Measurements from ENCODE around the gene EHMT2.
"Not testable (repeated sequence)": the region's sequence is repeated elsewhere in the genome, so short reads cannot be mapped to it uniquely, and the experiment has no call there.

EHMT2 gene

GRCh38 chr6:31918069-31918720, 20.7 kb upstream of the EHMT2 start:
- Histone ChIP-seq H3K9me3 (ENCODE audit: control insufficient read depth in 5 of 5, low read length in 5 of 5) (no peaks in the 10 kb centered on the region), H3K27ac (ENCODE audit: low read depth, low read length) (no peak overlapping the region), H3K4me3 (ENCODE audit: low read depth in 1 of 5, low read length in 5 of 5) (no peak overlapping the region), H3K9ac (ENCODE audit: low read length in 5 of 5) (no peak overlapping the region), H3K36me3 (ENCODE audit: control insufficient read depth in 5 of 5, insufficient read depth in 5 of 5, low read length in 5 of 5) (no peaks in the 10 kb centered on the region), H3K27me3 (ENCODE audit: control insufficient read depth in 5 of 5, insufficient read depth in 4 of 5, low read length in 5 of 5) (peaks cover 0 to 2% (median 0%) of the 10 kb centered on the region in 5 donors), H3K4me1 (ENCODE audit: control insufficient read depth in 5 of 5, insufficient read depth in 5 of 5, low read length in 5 of 5) (no peaks in the 10 kb centered on the region)

DNA sequence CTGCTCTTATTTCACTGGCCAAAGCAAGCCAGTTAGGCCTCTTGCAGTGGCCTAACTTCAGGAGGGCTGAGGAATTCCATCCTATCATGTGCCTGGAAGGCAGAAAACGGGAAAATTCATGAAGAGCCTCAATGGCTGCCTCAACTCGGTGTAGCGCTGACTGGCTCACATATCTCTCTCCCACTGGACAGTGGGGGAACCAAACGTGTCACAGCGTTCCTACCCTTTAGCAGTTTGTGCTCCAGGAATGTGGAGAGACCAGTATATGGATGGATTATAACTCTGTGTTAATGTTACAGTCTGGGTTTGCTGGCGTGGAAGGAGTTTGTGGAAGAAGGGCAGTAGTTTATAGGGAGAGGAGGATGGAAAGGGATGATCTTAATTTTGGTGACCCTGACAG, 18.3 kb upstream of the EHMT2 start:
- Histone ChIP-seq H3K27me3 (ENCODE audit: control insufficient read depth in 5 of 5, insufficient read depth in 4 of 5, low read length in 5 of 5) (peaks cover 0 to 5% (median 0%) of the 10 kb centered on the region in 5 donors), H3K4me3 (ENCODE audit: low read depth in 1 of 5, low read length in 5 of 5) (no peak overlapping the region), H3K9ac (ENCODE audit: low read length in 5 of 5) (no peak overlapping the region), H3K36me3 (ENCODE audit: control insufficient read depth in 5 of 5, insufficient read depth in 5 of 5, low read length in 5 of 5) (no peaks in the 10 kb centered on the region), H3K27ac (ENCODE audit: low read depth, low read length) (no peak overlapping the region), H3K4me1 (ENCODE audit: control insufficient read depth in 5 of 5, insufficient read depth in 5 of 5, low read length in 5 of 5) (no peaks in the 10 kb centered on the region), H3K9me3 (ENCODE audit: control insufficient read depth in 5 of 5, low read length in 5 of 5) (no peaks in the 10 kb centered on the region)

GRCh38 chr6:31915351-31915750, 17.9 kb upstream of the EHMT2 start:
- H3K9me3 ChIP-seq (ENCODE audit: control insufficient read depth in 5 of 5, low read length in 5 of 5): no peaks in the 10 kb centered on the region
- no peaks in the 10 kb centered on the region for H3K36me3 ChIP-seq (ENCODE audit: control insufficient read depth in 5 of 5, insufficient read depth in 5 of 5, low read length in 5 of 5)
- no peak overlapping the region for H3K9ac ChIP-seq (ENCODE audit: low read length in 5 of 5)
- no peaks in the 10 kb centered on the region for H3K4me1 ChIP-seq (ENCODE audit: control insufficient read depth in 5 of 5, insufficient read depth in 5 of 5, low read length in 5 of 5)
- no peak overlapping the region for H3K27ac ChIP-seq (ENCODE audit: low read depth, low read length)
- H3K4me3 ChIP-seq (ENCODE audit: low read depth in 1 of 5, low read length in 5 of 5): no peak overlapping the region
- peaks cover 0 to 5% (median 0%) of the 10 kb centered on the region in 5 donors for H3K27me3 ChIP-seq (ENCODE audit: control insufficient read depth in 5 of 5, insufficient read depth in 4 of 5, low read length in 5 of 5)

DNA sequence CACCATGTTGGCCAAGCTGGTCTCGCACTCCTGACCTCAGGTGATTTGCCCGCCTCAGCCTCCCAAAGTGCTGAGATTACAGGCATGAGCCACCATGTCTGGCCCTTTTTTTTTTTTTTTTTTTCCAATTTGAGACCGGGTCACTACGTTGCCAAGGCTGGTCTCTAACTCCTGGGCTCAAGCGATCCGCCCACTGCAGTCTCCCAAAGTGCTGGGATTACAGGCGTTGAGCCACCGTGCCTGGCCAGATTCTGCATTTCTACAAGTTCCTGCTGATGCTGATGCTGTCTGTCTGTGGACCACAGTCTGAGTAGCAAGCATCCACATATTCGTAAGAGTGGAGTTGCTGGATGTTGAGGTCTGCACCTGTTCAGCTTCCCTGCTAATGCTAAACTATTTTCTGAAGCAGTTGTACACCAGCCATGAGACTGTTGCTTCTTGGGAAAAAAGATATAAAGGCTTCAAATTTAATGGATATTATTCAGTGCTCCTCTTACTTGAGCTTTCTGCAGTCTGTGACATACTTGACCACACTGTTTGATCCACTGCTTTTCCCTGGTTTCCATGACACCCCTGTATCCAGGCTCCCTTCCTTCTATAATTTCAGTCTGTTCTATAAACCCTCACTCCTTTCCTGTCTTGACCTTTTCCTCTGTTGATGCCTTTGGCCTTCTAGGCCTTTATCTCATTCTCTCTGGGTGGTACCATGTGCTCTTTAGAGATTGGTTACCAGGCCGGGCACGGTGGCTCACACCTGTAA, 14.5 kb upstream of the EHMT2 start:
- Histone ChIP-seq H3K4me1 (ENCODE audit: control insufficient read depth in 5 of 5, insufficient read depth in 5 of 5, low read length in 5 of 5) (peaks cover 0 to 6% (median 5%) of the 10 kb centered on the region in 5 donors), H3K9ac (ENCODE audit: low read length in 5 of 5) (no peak overlapping the region), H3K4me3 (ENCODE audit: low read depth in 1 of 5, low read length in 5 of 5) (no peak overlapping the region), H3K36me3 (ENCODE audit: control insufficient read depth in 5 of 5, insufficient read depth in 5 of 5, low read length in 5 of 5) (no peaks in the 10 kb centered on the region), H3K27me3 (ENCODE audit: control insufficient read depth in 5 of 5, insufficient read depth in 4 of 5, low read length in 5 of 5) (peaks cover 0 to 5% (median 0%) of the 10 kb centered on the region in 5 donors), H3K9me3 (ENCODE audit: control insufficient read depth in 5 of 5, low read length in 5 of 5) (no peaks in the 10 kb centered on the region), H3K27ac (ENCODE audit: low read depth, low read length) (no peak overlapping the region)

GRCh38 chr6:31909298-31909697, 11.8 kb upstream of the EHMT2 start:
- not testable (repeated sequence) for H3K36me3 ChIP-seq (ENCODE audit: control insufficient read depth in 5 of 5, insufficient read depth in 5 of 5, low read length in 5 of 5)

DNA sequence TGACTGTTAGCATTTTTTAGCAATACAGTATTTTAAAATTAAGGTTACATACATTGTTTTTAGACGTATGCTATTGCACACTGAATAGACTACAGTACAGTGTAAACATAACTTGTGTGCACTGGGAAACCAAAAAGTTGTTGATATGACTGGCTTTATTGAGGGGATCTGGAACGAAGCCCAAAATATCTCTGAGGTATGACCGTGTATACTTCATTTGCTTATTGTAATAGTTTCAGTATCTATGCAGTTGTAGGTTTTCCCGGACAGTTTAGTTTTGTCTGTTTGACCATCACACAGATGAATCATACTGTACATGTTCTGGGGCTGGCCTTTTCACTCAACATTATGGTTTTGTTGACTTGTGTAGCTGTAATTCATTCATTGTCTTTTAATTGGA, 11.3 kb upstream of the EHMT2 start:
- H3K27ac ChIP-seq (ENCODE audit: low read depth, low read length): no peak overlapping the region
- no peak overlapping the region for H3K9ac ChIP-seq (ENCODE audit: low read length in 5 of 5)
- H3K9me3 ChIP-seq (ENCODE audit: control insufficient read depth in 5 of 5, low read length in 5 of 5): no peaks in the 10 kb centered on the region
- H3K36me3 ChIP-seq (ENCODE audit: control insufficient read depth in 5 of 5, insufficient read depth in 5 of 5, low read length in 5 of 5): no peaks in the 10 kb centered on the region
- H3K27me3 ChIP-seq (ENCODE audit: control insufficient read depth in 5 of 5, insufficient read depth in 4 of 5, low read length in 5 of 5): peaks cover 0 to 5% (median 0%) of the 10 kb centered on the region in 5 donors
- H3K4me1 ChIP-seq (ENCODE audit: control insufficient read depth in 5 of 5, insufficient read depth in 5 of 5, low read length in 5 of 5): peaks cover 0 to 6% (median 5%) of the 10 kb centered on the region in 5 donors
- no peak overlapping the region for H3K4me3 ChIP-seq (ENCODE audit: low read depth in 1 of 5, low read length in 5 of 5)

More at GRCh38 chr6:31909298-31909697, 11.8 kb upstream of the EHMT2 start:
- H3K4me1 ChIP-seq (ENCODE audit: control insufficient read depth in 5 of 5, insufficient read depth in 5 of 5, low read length in 5 of 5); H3K27ac ChIP-seq (ENCODE audit: low read depth, low read length); H3K27me3 ChIP-seq (ENCODE audit: control insufficient read depth in 5 of 5, insufficient read depth in 4 of 5, low read length in 5 of 5); H3K4me3 ChIP-seq (ENCODE audit: low read depth in 1 of 5, low read length in 5 of 5); H3K9ac ChIP-seq (ENCODE audit: low read length in 5 of 5); H3K9me3 ChIP-seq (ENCODE audit: control insufficient read depth in 5 of 5, low read length in 5 of 5): not testable (repeated sequence)

DNA sequence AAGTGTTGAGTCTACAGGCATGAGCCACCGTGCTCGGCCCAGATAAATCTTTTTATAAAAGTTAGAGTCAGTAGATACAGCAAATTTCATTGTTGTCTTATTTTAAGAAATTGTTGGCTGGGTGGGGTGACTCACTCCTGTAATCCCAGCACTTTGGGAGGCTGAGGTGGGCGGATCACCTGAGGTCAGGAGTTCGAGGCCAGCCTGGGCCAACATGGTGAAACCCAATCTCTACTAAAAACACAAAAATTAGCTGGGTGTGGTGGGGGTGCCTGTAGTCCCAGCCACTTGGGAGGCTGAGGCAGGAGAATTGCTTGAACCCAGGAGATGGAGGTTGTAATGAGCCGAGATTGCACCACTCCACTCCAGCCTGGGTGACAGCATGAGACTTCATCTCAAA, 10.8 kb upstream of the EHMT2 start:
- not testable (repeated sequence) for H3K9ac ChIP-seq (ENCODE audit: low read length in 5 of 5); H3K27ac ChIP-seq (ENCODE audit: low read depth, low read length); H3K4me1 ChIP-seq (ENCODE audit: control insufficient read depth in 5 of 5, insufficient read depth in 5 of 5, low read length in 5 of 5); H3K36me3 ChIP-seq (ENCODE audit: control insufficient read depth in 5 of 5, insufficient read depth in 5 of 5, low read length in 5 of 5); H3K9me3 ChIP-seq (ENCODE audit: control insufficient read depth in 5 of 5, low read length in 5 of 5); H3K27me3 ChIP-seq (ENCODE audit: control insufficient read depth in 5 of 5, insufficient read depth in 4 of 5, low read length in 5 of 5); H3K4me3 ChIP-seq (ENCODE audit: low read depth in 1 of 5, low read length in 5 of 5)

- no peak overlapping the region for H3K9ac ChIP-seq (ENCODE audit: low read length in 5 of 5)
These were observed 9.8 kb upstream of the EHMT2 start for GRCh38 chr6:31907158-31907813.

GRCh38 chr6:31906727-31907126, 9.2 kb upstream of the EHMT2 start:
- not testable (repeated sequence) for H3K27me3 ChIP-seq (ENCODE audit: control insufficient read depth in 5 of 5, insufficient read depth in 4 of 5, low read length in 5 of 5); H3K27ac ChIP-seq (ENCODE audit: low read depth, low read length)

More at GRCh38 chr6:31907158-31907813, 9.8 kb upstream of the EHMT2 start:
- H3K9me3 ChIP-seq (ENCODE audit: control insufficient read depth in 5 of 5, low read length in 5 of 5): no peaks in the 10 kb centered on the region
- no peaks in the 10 kb centered on the region for H3K36me3 ChIP-seq (ENCODE audit: control insufficient read depth in 5 of 5, insufficient read depth in 5 of 5, low read length in 5 of 5)
- H3K27me3 ChIP-seq (ENCODE audit: control insufficient read depth in 5 of 5, insufficient read depth in 4 of 5, low read length in 5 of 5): peaks cover 0 to 2% (median 0%) of the 10 kb centered on the region in 5 donors
- peaks cover 3 to 15% (median 12%) of the 10 kb centered on the region in 5 donors for H3K4me1 ChIP-seq (ENCODE audit: control insufficient read depth in 5 of 5, insufficient read depth in 5 of 5, low read length in 5 of 5)
- no peak overlapping the region for H3K4me3 ChIP-seq (ENCODE audit: low read depth in 1 of 5, low read length in 5 of 5)
- no peak overlapping the region for H3K27ac ChIP-seq (ENCODE audit: low read depth, low read length)

DNA sequence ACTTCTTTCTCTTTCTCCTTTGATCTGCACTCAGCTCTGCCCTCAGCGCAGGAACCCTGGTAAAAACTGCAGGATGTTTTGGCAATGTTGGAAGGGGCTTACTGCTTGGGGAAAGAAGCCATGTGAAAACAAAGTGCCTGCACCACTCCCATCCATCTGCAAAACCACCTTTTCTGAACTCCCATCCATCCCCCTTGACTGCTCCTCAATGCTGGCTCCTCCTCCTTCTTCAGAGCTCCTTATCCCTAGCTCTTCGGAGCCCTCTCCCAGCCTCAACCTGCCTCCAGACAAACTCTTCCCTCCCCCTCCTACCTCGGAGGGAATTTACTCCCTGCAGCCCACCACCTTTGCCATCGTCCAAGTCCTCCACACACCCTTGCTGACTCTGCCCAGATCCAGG, 8.6 kb upstream of the EHMT2 start:
- Histone ChIP-seq H3K4me3 (ENCODE audit: low read depth in 1 of 5, low read length in 5 of 5) (no peak overlapping the region), H3K27ac (ENCODE audit: low read depth, low read length) (no peak overlapping the region), H3K9me3 (ENCODE audit: control insufficient read depth in 5 of 5, low read length in 5 of 5) (no peaks in the 10 kb centered on the region), H3K27me3 (ENCODE audit: control insufficient read depth in 5 of 5, insufficient read depth in 4 of 5, low read length in 5 of 5) (peaks cover 0 to 2% (median 0%) of the 10 kb centered on the region in 5 donors), H3K9ac (ENCODE audit: low read length in 5 of 5) (no peak overlapping the region), H3K36me3 (ENCODE audit: control insufficient read depth in 5 of 5, insufficient read depth in 5 of 5, low read length in 5 of 5) (no peaks in the 10 kb centered on the region), H3K4me1 (ENCODE audit: control insufficient read depth in 5 of 5, insufficient read depth in 5 of 5, low read length in 5 of 5) (peaks cover 3 to 20% (median 17%) of the 10 kb centered on the region in 5 donors)

More at GRCh38 chr6:31906727-31907126, 9.2 kb upstream of the EHMT2 start:
- H3K36me3 ChIP-seq (ENCODE audit: control insufficient read depth in 5 of 5, insufficient read depth in 5 of 5, low read length in 5 of 5); H3K9me3 ChIP-seq (ENCODE audit: control insufficient read depth in 5 of 5, low read length in 5 of 5); H3K9ac ChIP-seq (ENCODE audit: low read length in 5 of 5); H3K4me3 ChIP-seq (ENCODE audit: low read depth in 1 of 5, low read length in 5 of 5): not testable (repeated sequence)
- peaks cover 3 to 16% (median 14%) of the 10 kb centered on the region in 5 donors for H3K4me1 ChIP-seq (ENCODE audit: control insufficient read depth in 5 of 5, insufficient read depth in 5 of 5, low read length in 5 of 5)

Measured in subcutaneous abdominal adipose tissue (tissue), 5 donors.